CMK (cell line): Measurements from ENCODE around the gene BARHL2.
A peak's percentile ranks its signal among the peaks of the same experiment; 100 is the strongest.

Experiments used
- DNase-seq: peaks from one replicate; pipeline ENCODE4 v3.0.0-alpha.2; 2010; ENCODE audit warnings: low read depth

BARHL2 gene

GRCh38 chr1:90716552-90717355 lies at the start of gene BARHL2:
TSS of gene BARHL2 (minus strand) at chr1:90717302. CDS start at chr1:90717195, 107 bp downstream.
- no peak for DNase-seq

GRCh38 chr1:90763930-90764329 lies 46.8 kb upstream of the BARHL2 start:
- no peak for DNase-seq

- DNase-seq, result no peak
Measured at GRCh38 chr1:90763506-90763905, 46.4 kb upstream of the BARHL2 start.

- no peak for DNase-seq
Measured at GRCh38 chr1:90761781-90762589, 44.9 kb upstream of the BARHL2 start.

GRCh38 chr1:90761156-90761555 lies 44.1 kb upstream of the BARHL2 start:
- DNase-seq, result no peak

GRCh38 chr1:90753556-90753955 lies 36.5 kb upstream of the BARHL2 start:
- DNase-seq, result no peak

GRCh38 chr1:90748668-90749067 lies 31.6 kb upstream of the BARHL2 start:
- DNase-seq, result no peak

GRCh38 chr1:90746857-90747256 lies 29.8 kb upstream of the BARHL2 start:
- no peak for DNase-seq

- no peak for DNase-seq
Measured at GRCh38 chr1:90745972-90746371, 28.9 kb upstream of the BARHL2 start.

GRCh38 chr1:90732136-90732535 lies 15.0 kb upstream of the BARHL2 start:
- no peak for DNase-seq

- no peak for DNase-seq
Measured at GRCh38 chr1:90731382-90732050, 14.4 kb upstream of the BARHL2 start.

- peak; percentile 30 for DNase-seq
Measured at GRCh38 chr1:90730243-90731022, 13.3 kb upstream of the BARHL2 start.

- DNase-seq, result peak; percentile 14
Measured at GRCh38 chr1:90729504-90730242, 12.6 kb upstream of the BARHL2 start.

GRCh38 chr1:90728502-90729287 lies 11.6 kb upstream of the BARHL2 start:
- no peak for DNase-seq

GRCh38 chr1:90727917-90728501 lies 10.9 kb upstream of the BARHL2 start:
- no peak for DNase-seq

- DNase-seq, result no peak
Measured at GRCh38 chr1:90726986-90727480, 9.9 kb upstream of the BARHL2 start.

- DNase-seq, result no peak
Measured at GRCh38 chr1:90726425-90726985, 9.4 kb upstream of the BARHL2 start.

GRCh38 chr1:90725657-90726424 lies 8.7 kb upstream of the BARHL2 start:
- no peak for DNase-seq
